ENCODE data around the gene RASSF5. TPM values are rescaled to one million over a fixed set of nuclear protein-coding genes. Genes with fewer than 3 reads are reported as not detected.

The RASSF5 gene
- total and polyA plus RNA-seq, 10 of the 15 experiments (the other 5 are each of a cell fraction or from before 2014, with no cell fraction given), result 14.0 to 89.6 (median 68.9) TPM

DNA sequence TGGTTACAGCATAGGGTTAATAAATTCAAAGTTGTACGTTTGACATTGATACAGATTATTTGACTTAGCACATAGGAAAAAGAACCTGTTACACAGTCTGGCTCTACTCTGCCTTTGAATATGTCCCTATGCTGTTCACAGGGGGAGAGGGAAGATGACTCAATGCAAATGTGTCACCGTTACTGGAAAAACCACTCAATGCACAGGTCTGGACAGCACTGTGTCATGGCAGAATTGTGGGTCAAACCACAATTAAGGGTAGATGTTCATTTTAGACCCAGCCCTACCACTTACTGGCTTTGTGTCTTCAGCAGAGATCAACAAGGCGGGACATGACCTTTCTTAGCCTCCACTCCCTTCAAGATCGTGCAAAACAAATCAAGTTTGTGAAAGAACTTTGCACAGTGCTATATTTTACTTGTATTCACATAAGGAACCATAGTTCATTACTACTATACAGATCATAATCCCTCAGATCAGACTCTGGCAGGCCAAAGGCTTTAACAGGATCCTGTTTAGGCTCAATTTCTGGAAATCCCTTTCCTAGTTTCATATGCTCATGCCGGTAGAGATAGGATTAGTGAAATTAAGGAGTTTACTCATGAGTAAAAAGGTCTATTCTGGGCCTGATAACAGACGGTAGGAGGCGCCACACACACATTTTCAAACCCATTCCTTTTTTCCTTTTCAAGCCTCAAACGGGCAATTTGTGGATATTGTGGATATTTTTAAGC lies 82.9 kb downstream of the RASSF5 start (continued):
- TF ChIP-seq EP300 (IDR thresholded peaks at IDR 0.05; ENCODE audit: borderline replicate concordance in 1 of 2, control insufficient read depth in 1 of 2, low read depth in 2 of 2, low read length in 2 of 2), result no peak
- no peak for TF ChIP-seq BHLHE40 (IDR thresholded peaks at IDR 0.05; ENCODE audit: borderline replicate concordance in 1 of 2, low read depth in 2 of 2, low read length in 1 of 2)
- peak; percentile 52; the same call in 1 of the 2 replicates for TF ChIP-seq CBFB (IDR thresholded peaks at IDR 0.05; ENCODE audit: low read depth)
- TF ChIP-seq, protein P1, sequence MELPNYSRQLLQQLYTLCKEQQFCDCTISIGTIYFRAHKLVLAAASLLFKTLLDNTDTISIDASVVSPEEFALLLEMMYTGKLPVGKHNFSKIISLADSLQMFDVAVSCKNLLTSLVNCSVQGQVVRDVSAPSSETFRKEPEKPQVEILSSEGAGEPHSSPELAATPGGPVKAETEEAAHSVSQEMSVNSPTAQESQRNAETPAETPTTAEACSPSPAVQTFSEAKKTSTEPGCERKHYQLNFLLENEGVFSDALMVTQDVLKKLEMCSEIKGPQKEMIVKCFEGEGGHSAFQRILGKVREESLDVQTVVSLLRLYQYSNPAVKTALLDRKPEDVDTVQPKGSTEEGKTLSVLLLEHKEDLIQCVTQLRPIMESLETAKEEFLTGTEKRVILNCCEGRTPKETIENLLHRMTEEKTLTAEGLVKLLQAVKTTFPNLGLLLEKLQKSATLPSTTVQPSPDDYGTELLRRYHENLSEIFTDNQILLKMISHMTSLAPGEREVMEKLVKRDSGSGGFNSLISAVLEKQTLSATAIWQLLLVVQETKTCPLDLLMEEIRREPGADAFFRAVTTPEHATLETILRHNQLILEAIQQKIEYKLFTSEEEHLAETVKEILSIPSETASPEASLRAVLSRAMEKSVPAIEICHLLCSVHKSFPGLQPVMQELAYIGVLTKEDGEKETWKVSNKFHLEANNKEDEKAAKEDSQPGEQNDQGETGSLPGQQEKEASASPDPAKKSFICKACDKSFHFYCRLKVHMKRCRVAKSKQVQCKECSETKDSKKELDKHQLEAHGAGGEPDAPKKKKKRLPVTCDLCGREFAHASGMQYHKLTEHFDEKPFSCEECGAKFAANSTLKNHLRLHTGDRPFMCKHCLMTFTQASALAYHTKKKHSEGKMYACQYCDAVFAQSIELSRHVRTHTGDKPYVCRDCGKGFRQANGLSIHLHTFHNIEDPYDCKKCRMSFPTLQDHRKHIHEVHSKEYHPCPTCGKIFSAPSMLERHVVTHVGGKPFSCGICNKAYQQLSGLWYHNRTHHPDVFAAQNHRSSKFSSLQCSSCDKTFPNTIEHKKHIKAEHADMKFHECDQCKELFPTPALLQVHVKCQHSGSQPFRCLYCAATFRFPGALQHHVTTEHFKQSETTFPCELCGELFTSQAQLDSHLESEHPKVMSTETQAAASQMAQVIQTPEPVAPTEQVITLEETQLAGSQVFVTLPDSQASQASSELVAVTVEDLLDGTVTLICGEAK (IDR thresholded peaks at IDR 0.05; ENCODE audit: borderline replicate concordance), result no peak
- TF ChIP-seq NR2C2 (IDR thresholded peaks at IDR 0.05; ENCODE audit: borderline replicate concordance, control insufficient read depth, insufficient read length, low read depth), result no peak
- TF ChIP-seq SRF (IDR thresholded peaks at IDR 0.05; ENCODE audit: low read depth in 2 of 2, low read length in 2 of 2), result no peak
- TF ChIP-seq, protein P2, sequence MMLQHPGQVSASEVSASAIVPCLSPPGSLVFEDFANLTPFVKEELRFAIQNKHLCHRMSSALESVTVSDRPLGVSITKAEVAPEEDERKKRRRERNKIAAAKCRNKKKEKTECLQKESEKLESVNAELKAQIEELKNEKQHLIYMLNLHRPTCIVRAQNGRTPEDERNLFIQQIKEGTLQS (IDR thresholded peaks at IDR 0.05; ENCODE audit: borderline replicate concordance, extremely low read depth, low read depth, low read length), result no peak
- no peak for TF ChIP-seq MTA2 (IDR thresholded peaks at IDR 0.05; ENCODE audit: low read depth)
- no peak for TF ChIP-seq DPF2 (IDR thresholded peaks at IDR 0.05)
- TF ChIP-seq, protein P3, sequence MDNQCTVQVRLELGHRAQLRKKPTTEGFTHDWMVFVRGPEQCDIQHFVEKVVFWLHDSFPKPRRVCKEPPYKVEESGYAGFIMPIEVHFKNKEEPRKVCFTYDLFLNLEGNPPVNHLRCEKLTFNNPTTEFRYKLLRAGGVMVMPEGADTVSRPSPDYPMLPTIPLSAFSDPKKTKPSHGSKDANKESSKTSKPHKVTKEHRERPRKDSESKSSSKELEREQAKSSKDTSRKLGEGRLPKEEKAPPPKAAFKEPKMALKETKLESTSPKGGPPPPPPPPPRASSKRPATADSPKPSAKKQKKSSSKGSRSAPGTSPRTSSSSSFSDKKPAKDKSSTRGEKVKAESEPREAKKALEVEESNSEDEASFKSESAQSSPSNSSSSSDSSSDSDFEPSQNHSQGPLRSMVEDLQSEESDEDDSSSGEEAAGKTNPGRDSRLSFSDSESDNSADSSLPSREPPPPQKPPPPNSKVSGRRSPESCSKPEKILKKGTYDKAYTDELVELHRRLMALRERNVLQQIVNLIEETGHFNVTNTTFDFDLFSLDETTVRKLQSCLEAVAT (IDR thresholded peaks at IDR 0.05), result no peak
- no peak for TF ChIP-seq MYB (IDR thresholded peaks at IDR 0.05; ENCODE audit: borderline replicate concordance, low read depth, low read length)
- no peak for TF ChIP-seq ZNF274 (IDR thresholded peaks at IDR 0.05; ENCODE audit: insufficient read depth, insufficient read length)
- TF ChIP-seq NR2F1 (conservative IDR thresholded peaks at IDR 0.05), result peak; percentile 66
- no peak for TF ChIP-seq SMAD5 (IDR thresholded peaks at IDR 0.05; ENCODE audit: low read depth)
- no peak for TF ChIP-seq GABPA (IDR thresholded peaks at IDR 0.05; ENCODE audit: low read depth)
- TF ChIP-seq BACH1 (IDR thresholded peaks at IDR 0.05; ENCODE audit: borderline replicate concordance), result no peak
- TF ChIP-seq, protein P4, sequence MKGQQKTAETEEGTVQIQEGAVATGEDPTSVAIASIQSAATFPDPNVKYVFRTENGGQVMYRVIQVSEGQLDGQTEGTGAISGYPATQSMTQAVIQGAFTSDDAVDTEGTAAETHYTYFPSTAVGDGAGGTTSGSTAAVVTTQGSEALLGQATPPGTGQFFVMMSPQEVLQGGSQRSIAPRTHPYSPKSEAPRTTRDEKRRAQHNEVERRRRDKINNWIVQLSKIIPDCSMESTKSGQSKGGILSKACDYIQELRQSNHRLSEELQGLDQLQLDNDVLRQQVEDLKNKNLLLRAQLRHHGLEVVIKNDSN (IDR thresholded peaks at IDR 0.05; ENCODE audit: borderline replicate concordance, extremely low read length, insufficient read depth, low read depth, low read length), result no peak
- TF ChIP-seq, protein P5, sequence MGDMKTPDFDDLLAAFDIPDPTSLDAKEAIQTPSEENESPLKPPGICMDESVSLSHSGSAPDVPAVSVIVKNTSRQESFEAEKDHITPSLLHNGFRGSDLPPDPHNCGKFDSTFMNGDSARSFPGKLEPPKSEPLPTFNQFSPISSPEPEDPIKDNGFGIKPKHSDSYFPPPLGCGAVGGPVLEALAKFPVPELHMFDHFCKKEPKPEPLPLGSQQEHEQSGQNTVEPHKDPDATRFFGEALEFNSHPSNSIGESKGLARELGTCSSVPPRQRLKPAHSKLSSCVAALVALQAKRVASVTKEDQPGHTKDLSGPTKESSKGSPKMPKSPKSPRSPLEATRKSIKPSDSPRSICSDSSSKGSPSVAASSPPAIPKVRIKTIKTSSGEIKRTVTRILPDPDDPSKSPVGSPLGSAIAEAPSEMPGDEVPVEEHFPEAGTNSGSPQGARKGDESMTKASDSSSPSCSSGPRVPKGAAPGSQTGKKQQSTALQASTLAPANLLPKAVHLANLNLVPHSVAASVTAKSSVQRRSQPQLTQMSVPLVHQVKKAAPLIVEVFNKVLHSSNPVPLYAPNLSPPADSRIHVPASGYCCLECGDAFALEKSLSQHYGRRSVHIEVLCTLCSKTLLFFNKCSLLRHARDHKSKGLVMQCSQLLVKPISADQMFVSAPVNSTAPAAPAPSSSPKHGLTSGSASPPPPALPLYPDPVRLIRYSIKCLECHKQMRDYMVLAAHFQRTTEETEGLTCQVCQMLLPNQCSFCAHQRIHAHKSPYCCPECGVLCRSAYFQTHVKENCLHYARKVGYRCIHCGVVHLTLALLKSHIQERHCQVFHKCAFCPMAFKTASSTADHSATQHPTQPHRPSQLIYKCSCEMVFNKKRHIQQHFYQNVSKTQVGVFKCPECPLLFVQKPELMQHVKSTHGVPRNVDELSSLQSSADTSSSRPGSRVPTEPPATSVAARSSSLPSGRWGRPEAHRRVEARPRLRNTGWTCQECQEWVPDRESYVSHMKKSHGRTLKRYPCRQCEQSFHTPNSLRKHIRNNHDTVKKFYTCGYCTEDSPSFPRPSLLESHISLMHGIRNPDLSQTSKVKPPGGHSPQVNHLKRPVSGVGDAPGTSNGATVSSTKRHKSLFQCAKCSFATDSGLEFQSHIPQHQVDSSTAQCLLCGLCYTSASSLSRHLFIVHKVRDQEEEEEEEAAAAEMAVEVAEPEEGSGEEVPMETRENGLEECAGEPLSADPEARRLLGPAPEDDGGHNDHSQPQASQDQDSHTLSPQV (IDR thresholded peaks at IDR 0.05), result no peak
